Pancreas (tissue), 10 donors: Measurements from ENCODE around the gene ST6GALNAC6. TPM values are rescaled to one million over a fixed set of nuclear protein-coding genes. Genes with fewer than 3 reads are reported as not detected.

Experiments
- ATAC-seq, 4 donors: fragments of 200-7000 bp; cut with Tn5 transposase; one replicate each; pipeline versions ENCODE4 v1.8.0 to v1.9.1; 2020; ENCODE audit warnings: mild to moderate bottlenecking in 4 of 4, moderate library complexity in 4 of 4
- DNase-seq, 6 donors: peaks; one replicate each; pipeline ENCODE4 v3.0.0-alpha.2; 2020
- FAIRE-seq: peaks from 2 replicates; lab custom pipeline; 2012; peaks lifted over from hg19 to GRCh38; lab: Jason Lieb, UNC
- H3K27ac ChIP-seq, 4 donors: fragments of 200-600 bp; sonication (generic); 1 replicate in 3 of 4; 2 replicates in 1 of 4; pipeline versions ENCODE4 v1.5.0 to v1.8.0; 2020
- H3K27me3 ChIP-seq, 4 donors: fragments of 200-600 bp; one replicate each; pipeline ENCODE4 v1.8.0; 2021
- H3K36me3 ChIP-seq, 3 donors: fragments of 200-600 bp; sonication (generic) in 1 of 3; one replicate each; pipeline versions ENCODE4 v1.5.0 to v1.8.0; 2020 to 2021
- H3K4me1 ChIP-seq, 3 donors: fragments of 200-600 bp; one replicate each; pipeline ENCODE4 v1.8.0; 2021
- H3K4me3 ChIP-seq, 4 donors: fragments of 200-600 bp; sonication (generic) in 2 of 4; one replicate each; pipeline versions ENCODE4 v1.5.0 to v1.8.0; 2020 to 2021
- H3K9me3 ChIP-seq, 4 donors: fragments of 200-600 bp; one replicate each; pipeline ENCODE4 v1.8.0; 2021
- CTCF ChIP-seq, 4 donors: fragments of 200-600 bp; sonication (generic) in 3 of 4; IDR thresholded peaks; one replicate each; pipeline versions ENCODE4 v1.5.0 to v1.8.0; 2021; ENCODE audit warnings: antibody characterized with exemption in 4 of 4
- WGBS, 2 donors: extraction: QIAGEN DNeasy Blood & Tissue Kit; methylation state at CpG; one replicate each; pipeline ENCODE4 v1.1.7; 2013; 5-methylcytosine and 5-hydroxymethylcytosine counted together
- intact Hi-C, 3 donors: fragments of 100-400 bp; cut with DNase I; formaldehyde crosslinking; loops; one replicate each; pipeline versions ENCODE4 v1.11.1 to v1.14.2; 2022
- polyA plus RNA-seq, 2 donors: library from polyadenylated mRNA; stranded (reverse); fragments of 200-250 nt; gene quantifications; one replicate each; pipeline ENCODE4 v1.2.3, GENCODE V29; 2013
- total RNA-seq, 6 donors: library from RNA; stranded (reverse); fragmentation: NEBNext Ultra II Directional in 4 of 6; extraction: Animal tissue kit (Norgen Biotek cat#: 25700) in 4 of 6; gene quantifications; one replicate each; pipeline versions ENCODE4 v1.2.1 to v1.2.4, GENCODE V29; 2021 to 2023
- donor health status: healthy with polysubstance abuse.
- donor health status: DM: no; HTN: no; CAD: no; lungs with moderate emphysema.
- donor health status: DM: no; HTN: no; CAD: no.
- donor health status: control.
- donor health status: control.
- donor health status: Bipolar disorder and iron deficiency.
- donor health status: DM: yes; HTN: yes; CAD: no.
- donor health status: DM: no; HTN: no; CAD: no.
- donor health status: DM: no; HTN: no; CAD: no.
- donor health status: DM: yes; HTN: yes; CAD: no.

ST6GALNAC6 gene
- total and polyA plus RNA-seq, 8 donors = 20.7 to 35.7 (median 27.0) TPM

DNA sequence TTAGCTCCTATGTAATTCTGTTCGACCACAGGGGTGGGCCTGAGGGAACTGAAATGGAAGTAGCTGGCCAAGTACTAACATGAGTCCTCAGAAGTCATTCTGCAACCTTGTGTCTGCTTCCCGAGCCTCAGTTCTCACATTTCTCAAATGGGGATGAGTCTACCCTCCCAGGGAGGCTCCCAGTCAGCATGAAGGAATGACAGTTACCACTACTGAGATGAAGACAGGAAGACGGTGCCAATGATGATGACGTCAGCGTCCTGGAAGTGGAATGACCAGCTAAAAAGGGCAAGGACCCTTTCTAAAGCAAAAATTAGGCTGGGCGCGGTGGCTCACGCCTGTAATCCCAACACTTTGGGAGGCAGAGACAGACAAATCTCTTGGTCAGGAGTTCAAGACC, 24.4 kb upstream of the ST6GALNAC6 start:
- no peak overlapping the region for H3K27ac ChIP-seq
- DNase-seq (no peak), ATAC-seq (no peak), FAIRE-seq (no peak)
- no peak for TF ChIP-seq CTCF (IDR thresholded peaks at IDR 0.05)
- H3K4me3 ChIP-seq = no peak overlapping the region
- H3K36me3 ChIP-seq = no peaks in the 10 kb centered on the region
- H3K9me3 ChIP-seq = no peaks in the 10 kb centered on the region
- intact Hi-C loops = loop anchor here in 2 of 3 donors (5.0 to 10.0 kb wide), 3 partner anchors 186 to 336 kb away; partner anchors contain the start of gene TOR2A (in 1 of the 2)
- no peaks in the 10 kb centered on the region for H3K27me3 ChIP-seq
- 85 to 87% methylated on average over 8 of the region's 8 CpGs for WGBS, 2 donors
- H3K4me1 ChIP-seq = peaks cover 0 to 20% (median 4%) of the 10 kb centered on the region in 3 donors

GRCh38 chr9:127923046-127923445, 23.6 kb upstream of the ST6GALNAC6 start:
- H3K27me3 ChIP-seq = no peaks in the 10 kb centered on the region
- FAIRE-seq (no peak), DNase-seq (peak in 1 of 6 donors; percentile 35), ATAC-seq (no peak)
- TF ChIP-seq CTCF (IDR thresholded peaks at IDR 0.05) = no peak
- H3K4me1 ChIP-seq = peaks cover 0 to 26% (median 4%) of the 10 kb centered on the region in 3 donors
- H3K4me3 ChIP-seq = no peak overlapping the region
- H3K27ac ChIP-seq = no peak overlapping the region
- intact Hi-C loops = loop anchor here in 2 of 3 donors (5.0 to 10.0 kb wide), 3 partner anchors 186 to 336 kb away; partner anchors contain the start of gene TOR2A (in 1 of the 2)
- no peaks in the 10 kb centered on the region for H3K36me3 ChIP-seq
- 62 to 68% methylated on average over 6 of the region's 6 CpGs for WGBS, 2 donors
- H3K9me3 ChIP-seq = no peaks in the 10 kb centered on the region

- intact Hi-C loops = loop anchor here in 2 of 3 donors (5.0 to 10.0 kb wide), 3 partner anchors 184 to 334 kb away; partner anchors contain the start of gene TOR2A (in 1 of the 2)
- H3K4me3 ChIP-seq = peak overlapping the region in 1 of 4 donors; percentile 17
- no peaks in the 10 kb centered on the region for H3K36me3 ChIP-seq
- no peak for FAIRE-seq
- peak in 4 of 6 donors; percentile 75 to 92 (median 86) for DNase-seq
- TF ChIP-seq CTCF (IDR thresholded peaks at IDR 0.05) = peak; percentile 85 to 98 (median 95)
- 5 to 8% methylated on average over 37 to 45 of the region's 45 CpGs for WGBS, 2 donors
- H3K4me1 ChIP-seq = peaks cover 0 to 28% (median 0%) of the 10 kb centered on the region in 3 donors
- peak in 3 of 4 donors; percentile 45 to 57 (median 52) for ATAC-seq
- no peaks in the 10 kb centered on the region for H3K27me3 ChIP-seq
- H3K27ac ChIP-seq = no peak overlapping the region
- H3K9me3 ChIP-seq = no peaks in the 10 kb centered on the region
These were observed 22.2 kb upstream of the ST6GALNAC6 start for GRCh38 chr9:127921557-127922120.

- no peaks in the 10 kb centered on the region for H3K9me3 ChIP-seq
- ATAC-seq (no peak), DNase-seq (no peak), FAIRE-seq (no peak)
- intact Hi-C loops = loop anchor here in 2 of 3 donors (5.0 to 10.0 kb wide), 3 partner anchors 183 to 333 kb away; partner anchors contain the start of gene TOR2A (in 1 of the 2)
- H3K36me3 ChIP-seq = no peaks in the 10 kb centered on the region
- no peak for TF ChIP-seq CTCF (IDR thresholded peaks at IDR 0.05)
- WGBS, 2 donors = 74 to 76% methylated on average over 7 of the region's 7 CpGs
- no peak overlapping the region for H3K27ac ChIP-seq
- H3K27me3 ChIP-seq = no peaks in the 10 kb centered on the region
- H3K4me3 ChIP-seq = no peak overlapping the region
- H3K4me1 ChIP-seq = peaks cover 0 to 31% (median under 1%) of the 10 kb centered on the region in 3 donors
These were observed 21.4 kb upstream of the ST6GALNAC6 start for GRCh38 chr9:127920794-127921193.
